ENCODE results near the gene G6PC3. TPM values are rescaled to one million over a fixed set of nuclear protein-coding genes. Genes with fewer than 3 reads are reported as not detected.
A peak's percentile ranks its signal among the peaks of the same experiment; 100 is the strongest.

Gene G6PC3
- total RNA-seq, 6 experiments from 2014 or later: 5.9 to 24.2 (median 9.9) TPM

DNA sequence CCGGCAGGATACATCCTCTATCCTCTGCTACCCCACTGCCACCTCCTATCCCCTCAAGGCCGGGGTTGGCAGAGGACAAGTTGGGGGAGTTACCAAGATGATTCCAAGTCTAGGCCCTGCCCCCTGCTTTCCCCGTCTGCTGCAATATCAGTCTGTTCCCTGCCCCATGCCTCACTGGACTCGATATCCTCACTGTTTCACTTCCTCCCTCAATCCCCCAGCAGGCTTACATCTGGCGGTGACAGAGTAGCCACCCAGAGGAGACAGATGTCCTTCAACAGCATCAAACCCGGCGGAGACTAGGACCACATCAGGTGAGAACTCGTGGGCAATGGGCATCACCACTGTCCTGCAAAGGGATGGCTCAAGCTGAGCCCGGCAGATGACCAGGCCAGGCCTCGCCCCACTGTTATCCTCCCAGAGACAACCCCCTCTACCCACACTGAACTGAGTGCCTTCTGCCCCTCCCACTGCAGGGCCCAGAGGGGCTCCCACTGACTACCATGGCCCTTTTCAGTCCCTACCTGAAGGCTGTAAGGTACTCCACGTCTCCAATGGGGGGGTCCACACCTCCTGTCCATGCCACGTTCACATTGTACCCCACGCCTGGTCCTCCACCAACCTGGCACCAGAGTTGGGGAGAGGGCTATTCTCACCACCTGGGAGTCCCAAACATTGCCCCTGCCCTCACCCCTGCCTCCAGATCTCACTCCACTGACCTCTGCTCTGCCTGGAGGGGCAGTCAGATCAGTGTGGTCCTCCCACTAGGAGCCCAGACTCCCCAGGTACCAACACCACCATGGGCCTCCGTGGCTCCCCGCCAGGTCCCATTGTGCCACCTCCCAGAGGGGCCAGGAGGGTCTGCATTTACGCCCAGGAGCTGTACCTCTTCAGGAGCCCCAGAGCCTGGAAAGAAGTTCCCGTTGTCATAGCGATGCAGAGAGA lies 9.6 kb downstream of the G6PC3 start:
- intact Hi-C loops (cut with DNase I): no loop called here
- H3K4me3 ChIP-seq: no peak overlapping the region
- H3K4me1 ChIP-seq: peaks cover 0 to 17% (median 8%) of the 10 kb centered on the region in 4 donors
- peaks cover 0 to 29% (median 13%) of the 10 kb centered on the region in 4 donors for H3K36me3 ChIP-seq
- DNase-seq: no peak
- ATAC-seq: no peak
- H3K27ac ChIP-seq: no peak overlapping the region
- H3K9me3 ChIP-seq: no peaks in the 10 kb centered on the region
- no peak for TF ChIP-seq POLR2A (IDR thresholded peaks at IDR 0.05)
- TF ChIP-seq, protein P1, sequence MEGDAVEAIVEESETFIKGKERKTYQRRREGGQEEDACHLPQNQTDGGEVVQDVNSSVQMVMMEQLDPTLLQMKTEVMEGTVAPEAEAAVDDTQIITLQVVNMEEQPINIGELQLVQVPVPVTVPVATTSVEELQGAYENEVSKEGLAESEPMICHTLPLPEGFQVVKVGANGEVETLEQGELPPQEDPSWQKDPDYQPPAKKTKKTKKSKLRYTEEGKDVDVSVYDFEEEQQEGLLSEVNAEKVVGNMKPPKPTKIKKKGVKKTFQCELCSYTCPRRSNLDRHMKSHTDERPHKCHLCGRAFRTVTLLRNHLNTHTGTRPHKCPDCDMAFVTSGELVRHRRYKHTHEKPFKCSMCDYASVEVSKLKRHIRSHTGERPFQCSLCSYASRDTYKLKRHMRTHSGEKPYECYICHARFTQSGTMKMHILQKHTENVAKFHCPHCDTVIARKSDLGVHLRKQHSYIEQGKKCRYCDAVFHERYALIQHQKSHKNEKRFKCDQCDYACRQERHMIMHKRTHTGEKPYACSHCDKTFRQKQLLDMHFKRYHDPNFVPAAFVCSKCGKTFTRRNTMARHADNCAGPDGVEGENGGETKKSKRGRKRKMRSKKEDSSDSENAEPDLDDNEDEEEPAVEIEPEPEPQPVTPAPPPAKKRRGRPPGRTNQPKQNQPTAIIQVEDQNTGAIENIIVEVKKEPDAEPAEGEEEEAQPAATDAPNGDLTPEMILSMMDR (IDR thresholded peaks at IDR 0.05): no peak
- WGBS (ENCODE audit: insufficient coverage, low coverage, low lambda C conversion rate, missing lambda C conversion rate): 83% methylated on average over 11 of the region's 18 CpGs
- no peaks in the 10 kb centered on the region for H3K27me3 ChIP-seq

- Histone ChIP-seq H3K4me1 (peaks cover 0 to 9% (median 4%) of the 10 kb centered on the region in 4 donors), H3K27ac (no peak overlapping the region), H3K36me3 (peaks cover 0 to 33% (median 12%) of the 10 kb centered on the region in 4 donors), H3K27me3 (no peaks in the 10 kb centered on the region), H3K9me3 (no peaks in the 10 kb centered on the region), H3K4me3 (no peak overlapping the region)
- ATAC-seq (no peak), DNase-seq (no peak)
- WGBS (ENCODE audit: insufficient coverage, low coverage, low lambda C conversion rate, missing lambda C conversion rate): 92% methylated on average over 1 of the region's 3 CpGs
- intact Hi-C loops (cut with DNase I): no loop called here
- TF ChIP-seq, protein P1 (IDR thresholded peaks at IDR 0.05): no peak
- no peak for TF ChIP-seq POLR2A (IDR thresholded peaks at IDR 0.05)
Observed at GRCh38 chr17:44081681-44082080, 11.1 kb downstream of the G6PC3 start.

DNA sequence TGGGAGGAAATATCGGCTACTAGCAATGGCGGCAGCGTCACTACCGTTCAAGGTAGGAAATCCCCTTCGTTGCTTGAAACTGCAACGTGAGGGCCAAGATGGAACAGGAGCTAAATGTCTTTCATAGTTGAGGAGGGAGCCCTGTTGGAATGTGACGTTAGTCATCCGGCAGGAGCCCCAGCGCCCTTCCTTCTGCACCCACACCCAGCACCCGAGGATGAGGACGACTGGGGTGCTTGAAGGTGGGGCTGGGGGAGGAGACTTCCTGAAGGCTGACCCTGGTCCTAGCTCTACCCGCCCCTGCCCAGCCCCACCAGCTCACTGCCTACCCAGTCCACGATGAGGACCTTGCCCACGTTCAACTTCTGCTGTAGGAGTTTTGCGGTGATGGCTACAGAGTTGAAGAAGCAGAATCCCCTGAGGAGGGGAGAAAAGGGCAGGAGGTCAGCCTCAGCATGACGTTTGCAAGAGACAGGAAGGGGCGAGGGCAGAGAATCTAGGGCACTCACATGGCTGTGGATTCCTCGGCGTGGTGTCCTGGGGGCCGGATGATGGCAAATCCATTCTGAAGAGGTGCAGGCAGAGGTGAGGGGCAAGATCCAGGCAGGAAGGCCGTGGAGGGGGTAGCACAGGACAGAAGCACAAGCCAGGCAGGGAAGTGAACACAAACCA lies 11.9 kb downstream of the G6PC3 start:
- no peak for TF ChIP-seq POLR2A (IDR thresholded peaks at IDR 0.05)
- TF ChIP-seq, protein P1 (IDR thresholded peaks at IDR 0.05): no peak
- H3K4me1 ChIP-seq: peaks cover 0 to 2% (median under 1%) of the 10 kb centered on the region in 4 donors
- no peak for DNase-seq
- H3K36me3 ChIP-seq: peaks cover 0 to 30% (median 12%) of the 10 kb centered on the region in 4 donors
- intact Hi-C loops (cut with DNase I): no loop called here
- no peaks in the 10 kb centered on the region for H3K27me3 ChIP-seq
- no peak overlapping the region for H3K27ac ChIP-seq
- no peaks in the 10 kb centered on the region for H3K9me3 ChIP-seq
- whole genome bisulfite sequencing (ENCODE audit: insufficient coverage, low coverage, low lambda C conversion rate, missing lambda C conversion rate): 83% methylated on average over 9 of the region's 21 CpGs
- no peak for ATAC-seq
- H3K4me3 ChIP-seq: no peak overlapping the region

DNA sequence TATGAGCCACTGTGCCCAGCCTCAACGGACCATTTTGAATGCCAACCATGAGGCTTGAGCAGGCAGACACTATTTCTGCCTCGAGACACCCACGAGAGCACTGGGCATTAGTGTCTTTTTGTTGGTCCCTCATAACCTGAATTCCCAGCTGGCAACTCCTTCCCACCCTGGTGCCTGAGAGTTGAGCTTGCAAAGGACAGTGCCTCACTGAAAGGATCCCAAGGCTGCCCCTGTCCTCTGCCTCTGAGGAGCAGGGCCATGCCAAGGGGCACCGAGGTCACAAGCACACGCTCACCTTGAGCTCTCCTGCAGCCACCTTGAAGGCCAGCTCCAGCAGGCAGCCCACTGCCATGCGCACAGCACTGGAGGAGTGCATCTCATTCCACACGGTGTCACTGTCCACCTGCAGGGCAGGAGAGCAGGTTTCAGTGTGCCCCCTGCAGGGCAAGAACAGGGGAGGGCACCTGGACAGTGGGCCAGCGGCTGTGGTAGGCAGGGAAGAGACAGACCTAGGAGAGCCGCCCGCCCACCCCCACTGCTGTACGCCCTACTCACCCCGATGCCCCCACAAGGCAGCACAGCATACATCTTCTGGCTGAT lies 12.8 kb downstream of the G6PC3 start:
- Histone ChIP-seq H3K4me3 (no peak overlapping the region), H3K4me1 (no peaks in the 10 kb centered on the region), H3K36me3 (peaks cover 0 to 24% (median 12%) of the 10 kb centered on the region in 4 donors), H3K9me3 (no peaks in the 10 kb centered on the region), H3K27me3 (no peaks in the 10 kb centered on the region), H3K27ac (no peak overlapping the region)
- WGBS (ENCODE audit: insufficient coverage, low coverage, low lambda C conversion rate, missing lambda C conversion rate): 83% methylated on average over 4 of the region's 12 CpGs
- peak in 2 of 3 donors; percentile 61 to 69 for DNase-seq
- intact Hi-C loops (cut with DNase I): no loop called here
- peak; percentile 79 to 84 (median 82) for ATAC-seq
- no peak for TF ChIP-seq POLR2A (IDR thresholded peaks at IDR 0.05)
- TF ChIP-seq, protein P1 (IDR thresholded peaks at IDR 0.05): peak; percentile 56 to 68 (median 60)
